22Rv1 (cell line): ENCODE measurements around the gene BDH1.

Experiments used
- ZFX ChIP-seq: fragments of 450-650 bp; IDR thresholded peaks from 2 replicates; pipeline ENCODE4 v1.6.1; 2017; ENCODE audit warnings: antibody characterized with exemption, borderline replicate concordance
- TF ChIP-seq, protein P1 (sequence below): fragments of 450-650 bp; IDR thresholded peaks from 2 replicates; pipeline ENCODE4 v1.5.1; 2017; ENCODE audit warnings: mild to moderate bottlenecking

GRCh38 chr3:197554196-197554561 is 1.6 kb downstream of the BDH1 start:
- TF ChIP-seq, protein P1, sequence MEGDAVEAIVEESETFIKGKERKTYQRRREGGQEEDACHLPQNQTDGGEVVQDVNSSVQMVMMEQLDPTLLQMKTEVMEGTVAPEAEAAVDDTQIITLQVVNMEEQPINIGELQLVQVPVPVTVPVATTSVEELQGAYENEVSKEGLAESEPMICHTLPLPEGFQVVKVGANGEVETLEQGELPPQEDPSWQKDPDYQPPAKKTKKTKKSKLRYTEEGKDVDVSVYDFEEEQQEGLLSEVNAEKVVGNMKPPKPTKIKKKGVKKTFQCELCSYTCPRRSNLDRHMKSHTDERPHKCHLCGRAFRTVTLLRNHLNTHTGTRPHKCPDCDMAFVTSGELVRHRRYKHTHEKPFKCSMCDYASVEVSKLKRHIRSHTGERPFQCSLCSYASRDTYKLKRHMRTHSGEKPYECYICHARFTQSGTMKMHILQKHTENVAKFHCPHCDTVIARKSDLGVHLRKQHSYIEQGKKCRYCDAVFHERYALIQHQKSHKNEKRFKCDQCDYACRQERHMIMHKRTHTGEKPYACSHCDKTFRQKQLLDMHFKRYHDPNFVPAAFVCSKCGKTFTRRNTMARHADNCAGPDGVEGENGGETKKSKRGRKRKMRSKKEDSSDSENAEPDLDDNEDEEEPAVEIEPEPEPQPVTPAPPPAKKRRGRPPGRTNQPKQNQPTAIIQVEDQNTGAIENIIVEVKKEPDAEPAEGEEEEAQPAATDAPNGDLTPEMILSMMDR: no peak
- TF ChIP-seq ZFX: no peak
